ENCODE data around the gene PCDH9. TPM values are rescaled to one million over a fixed set of nuclear protein-coding genes. Genes with fewer than 3 reads are reported as not detected.

The PCDH9 gene
- total RNA-seq, 1 experiment from 2014 or later = 5.8 TPM

DNA sequence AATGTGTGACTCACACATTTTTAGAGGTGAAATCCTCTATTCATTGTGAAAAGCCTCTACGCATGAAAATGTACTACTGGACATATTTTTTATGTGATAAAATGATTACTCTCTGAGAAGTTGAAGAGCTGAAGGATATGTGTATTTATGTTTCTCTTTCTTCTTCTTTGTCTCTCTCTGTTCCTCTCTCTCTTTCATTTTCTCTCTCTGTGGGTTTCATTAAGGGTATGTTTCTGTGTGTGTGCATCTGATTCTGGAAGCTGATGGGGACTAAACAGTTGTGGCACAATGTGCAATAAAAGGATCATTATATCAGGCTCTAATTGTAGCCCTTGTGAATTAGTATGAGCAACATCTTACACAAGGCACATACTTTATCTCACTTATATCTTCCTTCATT is 867.7 kb downstream of the PCDH9 start:
- TF ChIP-seq, protein P1, sequence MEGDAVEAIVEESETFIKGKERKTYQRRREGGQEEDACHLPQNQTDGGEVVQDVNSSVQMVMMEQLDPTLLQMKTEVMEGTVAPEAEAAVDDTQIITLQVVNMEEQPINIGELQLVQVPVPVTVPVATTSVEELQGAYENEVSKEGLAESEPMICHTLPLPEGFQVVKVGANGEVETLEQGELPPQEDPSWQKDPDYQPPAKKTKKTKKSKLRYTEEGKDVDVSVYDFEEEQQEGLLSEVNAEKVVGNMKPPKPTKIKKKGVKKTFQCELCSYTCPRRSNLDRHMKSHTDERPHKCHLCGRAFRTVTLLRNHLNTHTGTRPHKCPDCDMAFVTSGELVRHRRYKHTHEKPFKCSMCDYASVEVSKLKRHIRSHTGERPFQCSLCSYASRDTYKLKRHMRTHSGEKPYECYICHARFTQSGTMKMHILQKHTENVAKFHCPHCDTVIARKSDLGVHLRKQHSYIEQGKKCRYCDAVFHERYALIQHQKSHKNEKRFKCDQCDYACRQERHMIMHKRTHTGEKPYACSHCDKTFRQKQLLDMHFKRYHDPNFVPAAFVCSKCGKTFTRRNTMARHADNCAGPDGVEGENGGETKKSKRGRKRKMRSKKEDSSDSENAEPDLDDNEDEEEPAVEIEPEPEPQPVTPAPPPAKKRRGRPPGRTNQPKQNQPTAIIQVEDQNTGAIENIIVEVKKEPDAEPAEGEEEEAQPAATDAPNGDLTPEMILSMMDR (conservative IDR thresholded peaks at IDR 0.05; ENCODE audit: low read depth, low read length) = no peak
- no peak for TF ChIP-seq EZH2 (IDR thresholded peaks at IDR 0.05; ENCODE audit: borderline replicate concordance, low read depth, low read length, poor library complexity, severe bottlenecking)
- H3K9me3 ChIP-seq (ENCODE audit: low read depth, low read length, poor library complexity, severe bottlenecking) = no peaks in the 10 kb centered on the region
- no peaks in the 10 kb centered on the region for H3K27me3 ChIP-seq (replicated peaks; ENCODE audit: insufficient read depth, low read depth, low read length, poor library complexity)
- intact Hi-C loops (cut with micrococcal nuclease; ENCODE audit: unreplicated experiment) = no loop called here
- CTCF ChIA-PET = no interaction called here
- no peaks in the 10 kb centered on the region for H3K4me1 ChIP-seq (ENCODE audit: insufficient read depth, low read length, poor library complexity, severe bottlenecking)
- POLR2A ChIA-PET (ENCODE audit: low non-redundant PET) = no interaction called here
- H3K36me3 ChIP-seq (ENCODE audit: insufficient read depth, low read length, poor library complexity, severe bottlenecking) = no peaks in the 10 kb centered on the region
- BruUV-seq (replicated peaks) = no TSS peak
- no peak overlapping the region for H3K27ac ChIP-seq (ENCODE audit: low read depth, low read length, poor library complexity, severe bottlenecking)
- no peak overlapping the region for H3K4me3 ChIP-seq (ENCODE audit: low read depth, low read length, poor library complexity, severe bottlenecking)
- DNase-seq (ENCODE audit: low spot score) = no peak

DNA sequence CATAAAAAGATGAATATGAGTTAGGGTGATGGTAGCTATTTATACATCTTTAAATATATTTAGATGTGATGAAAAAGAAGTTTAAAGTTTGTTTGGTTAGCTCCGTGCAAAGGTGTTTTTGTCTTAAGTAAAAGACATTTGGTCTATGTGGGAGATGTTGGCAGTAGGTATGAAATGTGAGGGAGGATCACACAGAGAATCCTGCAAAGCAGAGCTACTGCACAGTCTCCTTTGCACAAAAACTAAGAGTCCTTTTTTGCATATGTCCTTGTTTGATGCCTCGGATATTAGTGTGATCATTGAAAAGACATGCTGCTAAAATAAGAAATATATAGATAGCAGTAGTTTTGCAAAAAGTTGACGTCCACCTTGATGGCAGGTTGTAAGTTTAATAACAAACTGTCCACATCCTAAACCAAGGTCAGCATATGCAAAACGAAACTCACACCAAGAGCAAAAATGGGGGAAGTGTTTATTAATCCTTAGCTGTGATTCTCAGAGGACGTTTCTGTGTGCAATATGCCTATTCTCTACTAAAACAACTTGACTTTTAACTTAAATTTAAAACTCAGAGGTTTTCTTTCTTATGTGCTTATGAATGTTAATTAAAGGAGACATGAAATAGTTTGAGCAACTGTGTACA is 870.1 kb downstream of the PCDH9 start:
- intact Hi-C loops (cut with micrococcal nuclease; ENCODE audit: unreplicated experiment) = no loop called here
- DNase-seq (ENCODE audit: low spot score) = no peak
- H3K36me3 ChIP-seq (ENCODE audit: insufficient read depth, low read length, poor library complexity, severe bottlenecking) = no peaks in the 10 kb centered on the region
- no peaks in the 10 kb centered on the region for H3K27me3 ChIP-seq (replicated peaks; ENCODE audit: insufficient read depth, low read depth, low read length, poor library complexity)
- ChIA-PET POLR2A (ENCODE audit: low non-redundant PET) (no interaction called here), CTCF (no interaction called here)
- H3K4me3 ChIP-seq (ENCODE audit: low read depth, low read length, poor library complexity, severe bottlenecking) = no peak overlapping the region
- TF ChIP-seq, protein P1 (conservative IDR thresholded peaks at IDR 0.05; ENCODE audit: low read depth, low read length) = no peak
- no peak for TF ChIP-seq EZH2 (IDR thresholded peaks at IDR 0.05; ENCODE audit: borderline replicate concordance, low read depth, low read length, poor library complexity, severe bottlenecking)
- H3K4me1 ChIP-seq (ENCODE audit: insufficient read depth, low read length, poor library complexity, severe bottlenecking) = no peaks in the 10 kb centered on the region
- BruUV-seq (replicated peaks) = no TSS peak
- no peaks in the 10 kb centered on the region for H3K9me3 ChIP-seq (ENCODE audit: low read depth, low read length, poor library complexity, severe bottlenecking)
- no peak overlapping the region for H3K27ac ChIP-seq (ENCODE audit: low read depth, low read length, poor library complexity, severe bottlenecking)

DNA sequence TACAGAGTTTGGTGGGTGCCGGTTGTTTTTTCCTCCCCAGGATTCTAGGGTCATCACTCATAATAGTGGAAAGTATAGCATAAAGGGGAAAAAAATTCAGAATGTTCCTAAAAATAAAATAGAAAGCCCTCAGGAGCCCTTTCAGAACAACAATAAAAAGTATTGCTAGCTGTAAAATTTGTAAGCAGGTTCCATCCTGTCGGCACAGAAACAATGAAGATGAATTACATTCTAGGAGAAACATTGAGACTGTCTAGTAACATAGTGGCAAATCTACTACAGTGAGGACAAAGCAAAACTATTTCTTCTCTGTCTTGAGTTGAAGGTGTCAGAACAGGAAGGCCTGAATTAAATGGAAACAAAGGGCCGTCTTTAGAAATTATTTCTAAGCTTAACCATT is 870.7 kb downstream of the PCDH9 start:
- no TSS peak for BruUV-seq (replicated peaks)
- H3K27ac ChIP-seq (ENCODE audit: low read depth, low read length, poor library complexity, severe bottlenecking) = no peak overlapping the region
- intact Hi-C loops (cut with micrococcal nuclease; ENCODE audit: unreplicated experiment) = no loop called here
- no peaks in the 10 kb centered on the region for H3K4me1 ChIP-seq (ENCODE audit: insufficient read depth, low read length, poor library complexity, severe bottlenecking)
- H3K36me3 ChIP-seq (ENCODE audit: insufficient read depth, low read length, poor library complexity, severe bottlenecking) = no peaks in the 10 kb centered on the region
- ChIA-PET POLR2A (ENCODE audit: low non-redundant PET) (no interaction called here), CTCF (no interaction called here)
- DNase-seq (ENCODE audit: low spot score) = no peak
- no peaks in the 10 kb centered on the region for H3K9me3 ChIP-seq (ENCODE audit: low read depth, low read length, poor library complexity, severe bottlenecking)
- no peaks in the 10 kb centered on the region for H3K27me3 ChIP-seq (replicated peaks; ENCODE audit: insufficient read depth, low read depth, low read length, poor library complexity)
- no peak overlapping the region for H3K4me3 ChIP-seq (ENCODE audit: low read depth, low read length, poor library complexity, severe bottlenecking)
- no peak for TF ChIP-seq EZH2 (IDR thresholded peaks at IDR 0.05; ENCODE audit: borderline replicate concordance, low read depth, low read length, poor library complexity, severe bottlenecking)
- TF ChIP-seq, protein P1 (conservative IDR thresholded peaks at IDR 0.05; ENCODE audit: low read depth, low read length) = no peak

All from A673 (cell line).